HG02973 (cell line): ENCODE results near the gene PRPF6.
"Not testable (repeated sequence)": the region's sequence is repeated elsewhere in the genome, so short reads cannot be mapped to it uniquely, and the experiment has no call there.

Experiments used
- ATAC-seq: cut with Tn5 transposase; IDR thresholded peaks from one replicate; pipeline ENCODE4 v1.9.1; 2021; ENCODE audit warnings: moderate library complexity; ENCODE audit not compliant: unreplicated experiment

Gene PRPF6

DNA sequence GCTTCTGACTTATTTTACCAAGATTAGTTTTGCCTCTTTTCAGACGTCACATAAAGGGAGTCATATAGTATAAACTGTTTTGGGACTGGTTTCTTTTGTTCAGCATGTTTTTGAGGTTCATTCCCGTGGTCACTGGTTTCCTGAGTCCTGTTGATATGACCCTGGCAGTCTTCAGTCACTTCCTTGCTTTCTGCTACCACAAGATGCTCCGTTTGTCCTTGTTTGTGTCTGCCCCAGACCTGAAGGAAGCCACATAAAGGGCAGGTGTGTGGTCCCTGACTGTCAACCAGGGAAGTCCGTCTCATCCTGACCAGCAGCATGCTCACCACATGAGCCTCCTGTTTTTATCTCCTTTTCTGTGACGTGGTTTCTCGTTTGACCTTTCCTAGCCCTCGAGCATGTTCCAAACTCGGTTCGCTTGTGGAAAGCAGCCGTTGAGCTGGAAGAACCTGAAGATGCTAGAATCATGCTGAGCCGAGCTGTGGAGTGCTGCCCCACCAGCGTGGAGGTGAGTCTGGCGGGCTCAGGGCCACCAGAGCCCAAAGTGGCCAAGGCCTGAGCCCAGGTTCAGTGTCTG, 29.0 kb downstream of the PRPF6 start:
- no peak for ATAC-seq

DNA sequence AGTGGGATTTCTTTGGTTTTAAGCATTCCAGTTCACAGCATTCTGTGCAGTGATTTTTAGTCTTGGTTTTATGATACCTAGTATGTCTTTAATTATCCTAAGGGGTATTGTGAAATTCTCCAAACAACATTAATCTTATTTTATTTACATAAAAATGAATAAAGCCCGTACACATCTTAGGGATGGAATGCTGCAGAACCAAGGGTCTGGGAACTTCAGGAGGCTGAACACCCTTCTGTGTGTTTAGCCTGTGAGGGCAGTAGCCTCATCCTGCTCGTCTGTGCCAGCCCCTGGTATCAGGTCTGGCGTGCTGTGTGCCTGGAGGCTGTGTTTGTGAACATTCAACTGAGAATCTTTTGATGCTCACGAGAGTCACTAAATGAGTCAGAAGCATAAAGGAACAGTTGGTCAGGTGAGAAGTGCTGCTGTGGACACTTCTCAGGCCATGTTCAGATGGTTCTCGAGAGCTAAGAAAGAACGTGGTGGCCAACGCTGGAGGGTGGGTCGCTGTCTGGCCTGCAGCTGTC, 29.8 kb downstream of the PRPF6 start:
- no peak for ATAC-seq

DNA sequence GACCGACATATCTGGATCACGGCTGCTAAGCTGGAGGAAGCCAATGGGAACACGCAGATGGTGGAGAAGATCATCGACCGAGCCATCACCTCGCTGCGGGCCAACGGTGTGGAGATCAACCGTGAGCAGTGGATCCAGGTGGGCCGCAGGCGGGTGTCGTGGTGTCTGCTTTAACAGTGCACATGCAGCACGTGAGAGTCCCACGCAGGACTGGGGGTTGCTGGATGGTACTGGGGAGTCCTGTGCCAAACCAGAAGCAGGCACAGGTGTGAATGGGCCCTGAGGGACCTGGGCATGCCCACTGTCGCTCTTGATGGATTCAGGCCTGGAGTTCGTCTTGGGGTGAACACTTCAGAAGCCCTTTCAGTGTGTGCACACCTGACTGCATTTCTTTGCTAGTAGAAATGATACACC, 30.4 kb downstream of the PRPF6 start:
- ATAC-seq: no peak

DNA sequence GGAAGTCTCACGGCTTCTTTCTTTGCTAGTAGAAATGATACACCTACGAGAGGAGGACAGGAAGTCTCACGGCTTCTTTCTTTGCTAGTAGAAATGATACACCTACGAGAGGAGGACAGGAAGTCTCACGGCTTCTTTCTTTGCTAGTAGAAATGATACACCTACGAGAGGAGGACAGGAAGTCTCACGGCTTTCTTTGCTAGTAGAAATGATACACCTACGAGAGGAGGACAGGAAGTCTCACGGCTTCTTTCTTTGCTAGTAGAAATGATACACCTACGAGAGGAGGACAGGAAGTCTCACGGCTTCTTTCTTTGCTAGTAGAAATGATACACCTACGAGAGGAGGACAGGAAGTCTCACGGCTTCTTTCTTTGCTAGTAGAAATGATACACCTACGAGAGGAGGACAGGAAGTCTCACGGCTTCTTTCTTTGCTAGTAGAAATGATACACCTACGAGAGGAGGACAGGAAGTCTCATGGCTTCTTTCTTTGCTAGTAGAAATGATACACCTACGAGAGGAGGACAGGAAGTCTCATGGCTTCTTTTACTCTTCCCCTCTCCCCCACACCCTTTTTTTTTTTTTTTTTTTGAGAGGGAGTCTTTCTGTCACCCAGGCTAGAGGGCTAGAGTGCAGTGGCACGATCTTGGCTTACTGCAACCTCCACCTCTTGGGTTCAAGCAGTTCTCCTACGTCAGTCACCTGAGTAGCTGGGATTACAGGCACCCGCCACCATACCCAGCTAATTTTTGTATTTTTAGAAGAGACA, 31.6 kb downstream of the PRPF6 start:
- not testable (repeated sequence) for ATAC-seq

DNA sequence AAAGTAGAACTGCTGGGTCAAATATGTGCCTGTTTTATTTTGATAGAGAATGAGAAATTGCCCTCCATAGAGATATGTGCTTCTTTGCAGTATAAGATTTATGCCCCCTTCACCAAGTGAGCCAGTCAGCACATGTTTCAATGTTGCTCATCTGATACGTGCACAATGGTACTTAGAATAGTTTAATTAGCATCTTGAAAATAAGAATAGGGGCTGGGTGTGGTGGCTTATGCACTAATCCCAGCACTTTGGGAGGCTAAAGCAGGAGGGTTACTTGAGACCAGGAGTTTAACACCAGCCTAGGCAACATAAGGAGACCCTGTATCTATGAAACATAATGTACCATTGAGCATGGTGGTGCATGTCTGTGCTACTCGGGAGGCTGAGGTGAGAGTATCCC, 34.7 kb downstream of the PRPF6 start:
- ATAC-seq: no peak

DNA sequence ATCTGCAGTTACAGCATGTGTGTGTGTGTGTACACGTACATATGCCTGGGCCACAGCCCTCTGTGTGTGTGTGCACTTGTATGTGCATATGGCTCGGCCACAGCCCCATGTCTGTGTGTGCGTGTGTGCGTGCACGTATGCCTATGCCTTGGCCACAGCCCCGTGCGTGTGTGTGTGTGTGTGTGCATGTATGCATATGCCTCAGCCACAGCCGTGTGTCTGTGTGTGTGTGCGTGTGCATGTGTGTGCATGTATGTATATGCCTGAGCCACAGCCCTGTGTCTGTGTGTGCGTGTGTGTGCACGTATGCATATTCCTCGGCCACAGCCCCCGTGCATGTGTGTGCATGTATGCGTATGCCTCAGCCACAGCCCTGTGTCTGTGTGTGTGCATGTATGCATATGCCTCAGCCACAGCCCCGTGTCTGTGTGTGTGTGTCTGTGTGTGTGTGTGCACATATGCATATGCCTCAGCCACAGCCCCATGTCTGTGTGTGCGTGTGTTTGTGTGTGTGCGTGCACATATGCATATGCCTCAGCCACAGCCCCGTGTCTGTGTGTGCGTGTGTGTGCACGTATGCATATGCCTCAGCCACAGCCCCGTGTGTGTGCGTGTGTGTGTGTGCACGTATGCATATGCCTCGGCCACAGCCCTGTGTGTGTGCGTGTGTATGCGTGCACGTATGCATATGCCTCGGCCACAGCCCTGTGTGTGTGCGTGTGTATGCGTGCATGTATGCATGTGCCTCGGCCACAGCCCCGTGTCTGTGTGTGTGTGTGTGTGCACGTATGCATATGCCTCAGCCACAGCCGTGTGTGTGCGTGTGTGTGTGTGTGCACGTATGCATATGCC, 40.4 kb downstream of the PRPF6 start:
- no peak for ATAC-seq

DNA sequence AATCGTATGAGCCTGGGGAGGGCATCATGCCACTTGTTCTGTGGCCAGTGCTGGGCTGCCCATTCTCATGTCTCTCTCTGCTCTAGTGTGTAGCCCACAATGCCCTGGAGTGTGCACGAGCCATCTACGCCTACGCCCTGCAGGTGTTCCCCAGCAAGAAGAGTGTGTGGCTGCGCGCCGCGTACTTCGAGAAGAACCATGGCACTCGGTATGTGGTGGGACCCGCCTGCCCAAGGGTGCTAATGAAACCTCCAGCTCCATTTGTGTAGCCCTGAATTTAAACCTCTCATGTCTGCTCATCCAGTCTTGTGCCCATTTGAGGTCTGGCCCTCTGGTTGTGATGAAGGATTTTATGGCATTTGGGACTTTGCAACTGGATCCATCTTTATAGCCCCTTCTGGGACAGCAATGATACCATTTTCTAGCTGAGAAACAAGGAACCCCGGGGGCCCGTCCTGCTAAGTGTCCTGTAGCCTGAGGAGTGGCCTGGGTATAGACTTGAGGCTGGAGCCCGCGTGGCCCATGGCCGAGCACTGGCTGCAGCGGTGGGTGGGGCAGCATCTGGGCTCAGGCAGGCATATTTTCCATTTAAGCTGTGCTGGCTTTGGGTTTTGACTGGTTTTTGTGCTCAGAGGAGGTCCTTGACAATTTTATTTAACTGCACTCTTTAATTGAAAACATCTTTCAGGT, 41.9 kb downstream of the PRPF6 start:
- no peak for ATAC-seq

DNA sequence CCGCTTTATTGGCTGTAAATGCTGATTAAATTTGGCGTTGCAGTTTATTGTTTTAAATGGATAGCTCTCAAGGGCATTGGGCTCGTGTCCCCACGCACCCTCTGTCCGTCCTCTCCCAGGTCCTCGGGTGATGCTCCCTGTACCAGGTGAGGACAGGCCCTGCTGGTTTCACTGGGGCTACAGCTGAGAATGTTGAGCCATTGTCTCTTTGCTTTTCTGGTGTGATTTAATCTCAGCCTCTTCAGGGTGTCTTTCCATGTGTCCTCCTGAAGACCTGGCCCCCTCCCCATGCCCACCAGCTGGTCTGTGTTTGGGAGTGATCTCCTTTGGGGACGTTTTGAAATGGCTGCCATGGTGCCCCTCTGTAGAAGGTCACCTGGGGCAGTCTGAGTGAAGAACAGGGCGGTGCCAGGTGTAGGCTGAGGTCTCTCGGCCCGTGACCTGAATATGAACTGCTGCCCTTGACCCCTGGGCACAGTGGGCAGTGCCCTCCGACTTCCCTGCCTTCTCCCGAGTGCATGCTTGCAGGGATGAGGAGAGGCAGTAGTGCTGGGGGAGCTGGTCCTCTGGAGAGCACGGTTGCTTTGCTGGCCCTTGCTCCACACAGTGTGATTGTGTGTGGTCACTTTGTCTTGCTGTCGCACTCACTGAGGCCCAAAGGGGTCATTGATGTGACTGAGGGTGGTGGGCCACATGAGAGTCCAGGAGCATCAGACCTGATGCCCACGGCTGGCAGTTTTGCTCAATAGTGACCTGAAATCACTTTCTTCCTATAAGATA, 42.6 kb downstream of the PRPF6 start:
- no peak for ATAC-seq

DNA sequence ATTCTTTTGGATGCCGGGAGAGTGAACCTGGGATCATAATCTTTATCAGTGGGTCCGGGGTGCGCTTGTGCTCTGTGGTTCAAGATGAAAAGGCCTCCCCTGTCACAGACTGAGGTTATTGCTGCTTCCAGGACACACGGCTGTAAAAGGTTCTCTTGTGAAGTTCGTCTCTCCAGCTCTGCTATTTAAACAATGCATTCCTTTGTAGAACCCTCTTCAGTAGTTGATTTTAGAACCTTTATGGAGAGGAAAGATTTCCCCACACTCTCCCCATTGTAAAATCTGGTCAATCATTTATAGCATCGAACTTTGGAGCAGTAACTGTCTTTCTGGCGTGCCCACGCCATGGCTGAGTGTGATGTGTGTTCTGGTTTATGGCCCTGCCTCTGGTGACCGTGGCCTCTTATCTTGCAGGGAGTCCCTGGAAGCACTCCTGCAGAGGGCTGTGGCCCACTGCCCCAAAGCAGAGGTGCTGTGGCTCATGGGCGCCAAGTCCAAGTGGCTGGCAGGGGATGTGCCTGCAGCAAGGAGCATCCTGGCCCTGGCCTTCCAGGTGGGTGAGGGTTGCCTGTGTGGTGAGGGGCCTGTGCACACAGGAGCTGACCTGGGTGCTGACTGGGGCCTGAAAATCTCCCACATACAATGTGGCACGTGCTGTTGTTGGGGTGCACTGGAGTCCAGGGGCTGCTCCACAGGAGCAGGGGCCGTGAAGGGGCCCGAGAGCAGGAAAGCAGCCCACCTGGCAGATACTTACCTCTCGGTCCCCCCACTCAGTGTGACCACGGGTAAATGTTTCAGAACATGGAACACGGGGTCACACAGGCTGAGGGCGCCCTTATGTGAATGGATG, 43.4 kb downstream of the PRPF6 start:
- no peak for ATAC-seq

DNA sequence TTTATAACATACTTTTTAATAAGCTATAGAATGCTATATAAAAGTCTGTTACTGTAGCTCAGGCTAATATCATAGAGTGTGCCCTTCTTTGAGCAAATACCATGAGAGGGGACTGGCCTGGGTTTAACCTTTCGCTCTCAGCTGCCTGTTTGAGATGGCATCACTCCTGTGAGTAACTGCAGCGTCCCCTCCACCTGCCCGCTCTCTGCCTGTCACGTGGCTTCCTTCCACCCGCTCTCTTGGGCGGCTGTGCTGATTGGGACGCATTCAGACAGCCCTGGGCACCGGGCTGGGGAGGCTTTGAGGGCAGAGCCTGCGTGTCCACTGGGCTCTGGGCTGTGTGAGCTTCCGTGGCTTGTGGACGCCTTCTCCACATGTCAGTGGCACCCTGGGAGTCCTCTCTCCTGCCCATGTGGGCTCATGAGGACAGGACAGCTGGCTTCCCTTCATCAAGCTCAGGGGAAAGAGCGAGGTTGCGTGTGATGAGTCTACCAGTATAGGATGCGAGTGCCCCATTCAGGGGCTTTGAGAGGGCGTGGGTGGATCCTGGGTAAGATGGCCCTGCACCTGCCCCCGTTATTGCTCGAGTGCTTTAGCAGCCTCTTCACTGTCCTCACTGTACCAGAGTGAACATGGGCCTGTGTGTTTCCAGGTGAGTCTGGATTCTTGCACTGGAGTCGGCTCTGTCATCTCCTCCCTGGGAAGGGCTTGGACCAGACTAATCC, 44.3 kb downstream of the PRPF6 start:
- no peak for ATAC-seq

DNA sequence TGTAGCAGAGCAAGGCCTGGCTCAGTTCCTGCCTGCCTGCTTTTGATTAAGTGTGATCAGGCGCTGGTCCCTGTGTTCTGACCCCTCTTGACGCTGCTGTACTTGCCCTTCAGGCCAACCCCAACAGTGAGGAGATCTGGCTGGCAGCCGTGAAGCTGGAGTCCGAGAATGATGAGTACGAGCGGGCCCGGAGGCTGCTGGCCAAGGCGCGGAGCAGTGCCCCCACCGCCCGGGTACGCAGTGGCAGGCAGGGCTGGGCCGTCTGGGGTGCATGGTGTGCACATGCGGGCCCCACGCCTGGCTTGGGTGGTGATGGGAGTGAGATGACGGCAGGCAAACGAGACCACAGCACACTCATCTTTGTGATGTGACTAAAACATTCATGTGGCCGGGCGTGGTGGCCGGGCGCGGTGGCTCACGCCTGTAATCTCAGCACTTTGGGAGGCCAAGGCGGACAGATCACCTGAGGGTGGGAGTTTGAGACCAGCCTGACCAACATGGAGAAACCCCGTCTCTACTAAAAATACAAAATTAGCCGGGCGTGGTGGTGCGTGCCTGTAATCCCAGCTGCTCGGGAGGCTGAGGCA, 45.0 kb downstream of the PRPF6 start:
- ATAC-seq: no peak

DNA sequence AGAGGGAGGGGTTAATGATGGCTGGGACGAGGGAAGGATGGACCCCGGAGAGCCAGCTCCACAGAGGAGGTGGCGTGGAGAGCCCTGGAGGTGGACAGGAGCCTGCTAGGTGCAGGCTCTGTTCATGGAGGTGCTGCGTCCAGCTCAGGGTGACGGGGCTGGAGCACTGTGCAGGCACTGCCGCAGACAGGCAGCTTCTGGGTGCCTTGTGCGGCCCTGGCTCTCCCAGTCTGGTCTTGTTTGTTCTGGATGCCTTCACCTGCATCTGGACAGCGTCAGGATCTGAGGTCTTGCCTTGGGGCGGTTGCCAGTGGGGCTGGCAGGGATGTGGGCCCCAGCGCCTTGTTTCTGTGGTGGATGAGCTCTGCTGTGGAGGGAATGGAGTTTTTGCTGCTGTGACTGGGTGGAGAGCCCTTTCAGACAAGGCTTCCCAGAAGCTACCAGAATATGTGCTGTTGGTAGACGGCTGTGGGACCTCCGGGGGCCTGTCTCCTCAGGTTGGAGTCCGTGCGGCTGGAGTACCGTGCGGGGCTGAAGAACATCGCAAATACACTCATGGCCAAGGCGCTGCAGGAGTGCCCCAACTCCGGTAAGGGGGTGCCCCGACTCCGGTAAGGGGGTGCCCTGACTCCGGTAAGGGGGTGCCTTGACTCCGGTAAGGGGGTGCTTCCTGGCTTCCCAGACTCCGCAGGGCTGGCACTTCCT, 47.2 kb downstream of the PRPF6 start:
- no peak for ATAC-seq

DNA sequence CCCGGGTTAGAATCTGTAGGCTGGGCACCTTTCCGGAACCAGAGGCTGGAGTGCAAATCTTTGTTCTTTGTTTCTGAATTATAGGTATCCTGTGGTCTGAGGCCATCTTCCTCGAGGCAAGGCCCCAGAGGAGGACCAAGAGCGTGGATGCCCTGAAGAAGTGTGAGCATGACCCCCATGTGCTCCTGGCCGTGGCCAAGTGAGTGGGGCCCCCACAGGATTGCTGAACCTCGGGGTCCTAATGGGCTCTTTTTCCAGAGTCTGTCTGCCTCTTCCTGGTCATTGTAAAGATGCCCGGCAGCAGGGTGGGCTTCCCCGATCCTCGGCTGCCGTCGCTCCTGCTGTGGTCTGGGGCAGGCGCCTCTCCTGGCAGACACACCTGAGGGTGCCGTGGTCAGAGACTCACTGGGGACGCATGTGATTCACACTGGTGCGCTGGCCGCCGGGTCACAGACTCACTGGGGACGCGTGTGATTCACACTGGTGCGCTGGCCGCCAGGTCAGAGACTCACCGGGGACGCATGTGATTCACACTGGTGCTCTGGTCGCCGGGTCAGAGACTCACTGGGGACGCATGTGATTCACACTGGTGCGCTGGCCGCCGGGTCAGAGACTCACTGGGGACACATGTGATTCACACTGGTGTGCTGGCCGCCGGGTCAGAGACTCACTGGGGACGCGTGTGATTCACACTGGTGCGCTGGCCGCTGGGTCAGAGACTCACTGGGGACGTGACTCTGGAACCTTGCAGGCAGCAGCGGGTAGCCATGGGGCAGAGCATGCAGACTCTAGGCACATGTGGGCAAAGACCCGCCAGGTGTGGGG, 48.6 kb downstream of the PRPF6 start:
- ATAC-seq: no peak

DNA sequence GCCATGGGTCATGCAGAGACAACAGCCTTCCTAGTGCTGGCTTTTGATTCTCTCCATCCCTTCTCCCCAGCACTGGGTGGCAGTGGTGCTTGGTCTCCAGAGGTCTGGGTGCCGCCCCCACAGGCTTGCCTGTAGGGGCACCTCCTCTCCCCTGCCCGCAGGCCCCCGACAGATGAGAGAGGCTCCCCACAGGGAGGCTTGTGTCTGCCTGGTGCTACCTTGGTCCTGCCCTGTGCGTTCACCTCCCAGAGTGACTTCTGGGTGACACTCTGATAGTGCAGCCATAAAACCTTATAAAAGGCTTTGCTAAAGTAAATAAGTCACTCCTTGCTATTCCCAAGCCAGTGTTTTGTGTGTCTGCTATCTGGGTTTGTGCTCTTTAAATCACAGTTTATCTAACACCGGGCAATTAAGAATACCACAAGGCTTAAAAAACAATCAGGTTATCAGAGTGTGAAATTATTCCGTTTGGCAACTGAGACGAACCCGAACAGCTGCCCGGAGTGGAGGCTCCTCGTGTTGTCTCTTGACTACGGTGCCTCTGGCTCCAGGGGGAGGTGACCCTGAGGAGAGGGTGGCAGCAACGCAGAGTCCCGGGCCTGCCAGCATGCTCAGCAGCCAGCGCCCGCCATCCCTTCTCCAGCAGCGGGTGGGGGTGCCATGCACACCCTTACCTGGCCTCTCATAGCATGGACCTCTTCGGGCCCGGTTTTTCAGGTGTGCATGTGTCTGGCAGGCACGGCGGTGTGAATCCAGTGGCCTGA, 49.6 kb downstream of the PRPF6 start:
- ATAC-seq: no peak

DNA sequence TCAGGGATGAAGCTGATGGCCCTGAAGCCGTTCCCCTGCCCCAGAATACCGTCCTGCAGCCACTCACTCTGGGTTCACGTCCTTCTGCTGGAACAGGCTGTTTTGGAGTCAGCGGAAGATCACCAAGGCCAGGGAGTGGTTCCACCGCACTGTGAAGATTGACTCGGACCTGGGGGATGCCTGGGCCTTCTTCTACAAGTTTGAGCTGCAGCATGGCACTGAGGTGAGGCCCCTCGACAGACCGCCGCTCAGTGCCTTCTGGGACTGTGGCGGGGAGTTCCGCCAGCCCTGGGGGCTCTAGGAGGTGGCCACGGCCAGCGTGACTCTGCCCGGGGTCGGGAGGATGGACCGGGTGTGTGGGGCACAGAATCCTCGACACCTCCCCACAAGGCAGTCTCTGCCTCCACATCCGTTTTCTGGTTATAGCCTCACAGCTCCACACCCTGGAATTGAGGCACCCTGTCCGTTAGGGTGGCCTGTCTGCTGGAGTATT, 50.9 kb downstream of the PRPF6 start:
- no peak for ATAC-seq
